Vagina (tissue), 2 donors: ENCODE measurements around the gene LPGAT1. TPM values are rescaled to one million over a fixed set of nuclear protein-coding genes. Genes with fewer than 3 reads are reported as not detected.

Source experiments
- DNase-seq, 2 donors: peaks; one replicate each; pipeline ENCODE4 v3.0.0-alpha.2; 2017; ENCODE audit errors: extremely low spot score in 2 of 2
- H3K27ac ChIP-seq: fragments of 200-600 bp; sonication (generic); one replicate; pipeline ENCODE4 v1.5.1; 2019
- H3K27me3 ChIP-seq: fragments of 200-600 bp; sonication (generic); one replicate; pipeline ENCODE4 v1.5.1; 2019
- H3K36me3 ChIP-seq, 2 donors: fragments of 200-600 bp; sonication (generic); one replicate each; pipeline ENCODE4 v1.5.1; 2017 to 2019
- H3K4me1 ChIP-seq: fragments of 200-600 bp; sonication (generic); one replicate; pipeline ENCODE4 v1.5.1; 2019
- H3K4me3 ChIP-seq, 2 donors: fragments of 200-600 bp; sonication (generic); 1 replicate in 1 of 2; 2 replicates in 1 of 2; pipeline ENCODE4 v1.5.1; 2016 to 2019
- H3K9me3 ChIP-seq: fragments of 200-600 bp; sonication (generic); one replicate; pipeline ENCODE4 v1.5.1; 2019
- CTCF ChIP-seq, 3 experiments: fragments of 450-650 bp in 2 of 3; fragments of 200-600 bp in 1 of 3; sonication (generic) in 1 of 3; IDR thresholded peaks; one replicate each; pipeline ENCODE4 v1.5.1; 2017 to 2019; ENCODE audit warnings: antibody characterized with exemption in 3 of 3, mild to moderate bottlenecking in 2 of 3, moderate library complexity in 2 of 3
- POLR2A ChIP-seq, 2 donors: fragments of 450-650 bp; IDR thresholded peaks; one replicate each; pipeline ENCODE4 v1.6.1; 2017; ENCODE audit warnings: antibody characterized with exemption in 2 of 2, mild to moderate bottlenecking in 2 of 2, moderate library complexity in 2 of 2
- POLR2AphosphoS5 ChIP-seq, 2 donors: sonication (generic); formaldehyde crosslinking; IDR thresholded peaks; one replicate each; pipeline ENCODE4 v1.9.0; 2017; ENCODE audit warnings: antibody characterized with exemption in 2 of 2, mild to moderate bottlenecking in 2 of 2, low read depth in 1 of 2; ENCODE audit not compliant: insufficient read depth in 1 of 2
- intact Hi-C: fragments of 100-400 bp; cut with DNase I; formaldehyde crosslinking; loops from one replicate; pipeline ENCODE4 v1.15.1; 2023
- total RNA-seq: library from RNA; depleted of rRNA; stranded (reverse); fragments of >200 nt; gene quantifications from one replicate; pipeline ENCODE4 v1.2.3, GENCODE V29; 2016

LPGAT1 gene
- total RNA-seq, 1 donor from 2014 or later, result 63.8 TPM

- no peak for DNase-seq
These were observed 1.8 kb downstream of the LPGAT1 start for GRCh38 chr1:211828584-211829342.

GRCh38 chr1:211827051-211827450 is 3.5 kb downstream of the LPGAT1 start:
- no peak for DNase-seq
- Histone ChIP-seq H3K27me3 (no peaks in the 10 kb centered on the region), H3K27ac (no peak overlapping the region), H3K36me3 (no peaks in the 10 kb centered on the region), H3K4me3 (no peak overlapping the region), H3K4me1 (peaks cover 27% of the 10 kb centered on the region), H3K9me3 (no peaks in the 10 kb centered on the region)
- intact Hi-C loops, result no loop called here
- no peak for TF ChIP-seq POLR2AphosphoS5 (IDR thresholded peaks at IDR 0.05; ENCODE audit: insufficient read depth in 1 of 2, low read depth in 1 of 2)
- no peak for TF ChIP-seq CTCF (IDR thresholded peaks at IDR 0.05)
- TF ChIP-seq POLR2A (IDR thresholded peaks at IDR 0.05), result no peak

More at GRCh38 chr1:211828584-211829342, 1.8 kb downstream of the LPGAT1 start:
- no peak for TF ChIP-seq POLR2AphosphoS5 (IDR thresholded peaks at IDR 0.05; ENCODE audit: insufficient read depth in 1 of 2, low read depth in 1 of 2)
- TF ChIP-seq CTCF (IDR thresholded peaks at IDR 0.05), result no peak
- no peak for TF ChIP-seq POLR2A (IDR thresholded peaks at IDR 0.05)
- Histone ChIP-seq H3K27me3 (no peaks in the 10 kb centered on the region), H3K4me1 (peaks cover 27% of the 10 kb centered on the region), H3K36me3 (no peaks in the 10 kb centered on the region), H3K27ac (peak overlapping the region; percentile 36), H3K4me3 (peak overlapping the region; percentile 50 to 72), H3K9me3 (no peaks in the 10 kb centered on the region)
- intact Hi-C loops, result no loop called here

GRCh38 chr1:211825980-211826379 is 4.6 kb downstream of the LPGAT1 start:
- no peak for TF ChIP-seq POLR2AphosphoS5 (IDR thresholded peaks at IDR 0.05; ENCODE audit: insufficient read depth in 1 of 2, low read depth in 1 of 2)
- no peak for TF ChIP-seq POLR2A (IDR thresholded peaks at IDR 0.05)
- no peak for TF ChIP-seq CTCF (IDR thresholded peaks at IDR 0.05)
- Histone ChIP-seq H3K27me3 (no peaks in the 10 kb centered on the region), H3K36me3 (peaks cover 0 to 7% of the 10 kb centered on the region in 2 donors), H3K9me3 (no peaks in the 10 kb centered on the region), H3K27ac (no peak overlapping the region), H3K4me3 (no peak overlapping the region), H3K4me1 (peaks cover 27% of the 10 kb centered on the region)
- intact Hi-C loops, result no loop called here
- no peak for DNase-seq

GRCh38 chr1:211822677-211823407 is 7.7 kb downstream of the LPGAT1 start:
- Histone ChIP-seq H3K36me3 (peaks cover 0 to 10% of the 10 kb centered on the region in 2 donors), H3K9me3 (no peaks in the 10 kb centered on the region), H3K27me3 (no peaks in the 10 kb centered on the region), H3K4me3 (no peak overlapping the region), H3K27ac (no peak overlapping the region), H3K4me1 (peaks cover 8% of the 10 kb centered on the region)
- TF ChIP-seq POLR2A (IDR thresholded peaks at IDR 0.05), result no peak
- no peak for TF ChIP-seq POLR2AphosphoS5 (IDR thresholded peaks at IDR 0.05; ENCODE audit: insufficient read depth in 1 of 2, low read depth in 1 of 2)
- no peak for TF ChIP-seq CTCF (IDR thresholded peaks at IDR 0.05)
- intact Hi-C loops, result no loop called here
- DNase-seq, result no peak

GRCh38 chr1:211816586-211816985 is 14.0 kb downstream of the LPGAT1 start:
- Histone ChIP-seq H3K4me3 (no peak overlapping the region), H3K4me1 (peaks cover 5% of the 10 kb centered on the region), H3K27ac (no peak overlapping the region), H3K9me3 (no peaks in the 10 kb centered on the region), H3K36me3 (peaks cover 0 to 8% of the 10 kb centered on the region in 2 donors), H3K27me3 (no peaks in the 10 kb centered on the region)
- DNase-seq, result no peak
- TF ChIP-seq CTCF (IDR thresholded peaks at IDR 0.05) (no peak), POLR2A (IDR thresholded peaks at IDR 0.05) (no peak), POLR2AphosphoS5 (IDR thresholded peaks at IDR 0.05; ENCODE audit: insufficient read depth in 1 of 2, low read depth in 1 of 2) (no peak)
- intact Hi-C loops, result no loop called here
